BLaER1 (cell line): ENCODE results near the gene SCT.

ENCODE experiments used
- H3K27ac ChIP-seq: shearing (Covaris generic); formaldehyde crosslinking; 2 replicates; pipeline ENCODE4 v1.8.1; 2022
- H3K27me3 ChIP-seq: shearing (Covaris generic); formaldehyde crosslinking; 2 replicates; pipeline ENCODE4 v1.8.1; 2022
- H3K36me3 ChIP-seq: shearing (Covaris generic); formaldehyde crosslinking; 2 replicates; pipeline ENCODE4 v1.8.1; 2022
- H3K4me1 ChIP-seq: shearing (Covaris generic); formaldehyde crosslinking; 2 replicates; pipeline ENCODE4 v1.8.1; 2022
- H3K4me2 ChIP-seq: shearing (Covaris generic); formaldehyde crosslinking; 2 replicates; pipeline ENCODE4 v1.8.1; 2022
- H3K4me3 ChIP-seq: shearing (Covaris generic); formaldehyde crosslinking; 2 replicates; pipeline ENCODE4 v1.8.1; 2022
- H3K9ac ChIP-seq: shearing (Covaris generic); formaldehyde crosslinking; 2 replicates; pipeline ENCODE4 v1.8.1; 2022
- H3K9me3 ChIP-seq: shearing (Covaris generic); formaldehyde crosslinking; 2 replicates; pipeline ENCODE4 v1.8.1; 2022
- H4K20me1 ChIP-seq: shearing (Covaris generic); formaldehyde crosslinking; 2 replicates; pipeline ENCODE4 v1.8.1; 2022
- Cebpa-rat ChIP-seq: shearing (Covaris generic); IDR thresholded peaks from 2 replicates; pipeline ENCODE4 v1.8.1; 2022

Gene SCT

GRCh38 chr11:636511-637332 is 9.7 kb upstream of the SCT start, which contains the start of gene DRD4:
TSS of gene DRD4 (plus strand) at chr11:637269. CDS start at chr11:637305, 36 bp downstream.
- Histone ChIP-seq H3K36me3 (peaks cover 27% of the 10 kb centered on the region), H3K27me3 (peaks cover 57% of the 10 kb centered on the region), H3K27ac (no peak within 1 kb of the TSS), H3K4me1 (peaks cover 47% of the 10 kb centered on the region), H3K9me3 (no peaks in the 10 kb centered on the region), H3K9ac (no peak within 1 kb of the TSS), H3K4me3 (no peak within 1 kb of the TSS), H4K20me1 (peaks cover 86% of the 10 kb centered on the region), H3K4me2 (no peak within 1 kb of the TSS)
- no peak for TF ChIP-seq Cebpa-rat

GRCh38 chr11:635945-636510 is 9.0 kb upstream of the SCT start:
- TF ChIP-seq Cebpa-rat, result no peak
- Histone ChIP-seq H3K4me3 (no peak overlapping the region), H3K4me2 (no peak overlapping the region), H3K27ac (no peak overlapping the region), H3K4me1 (peaks cover 40% of the 10 kb centered on the region), H4K20me1 (peaks cover 79% of the 10 kb centered on the region), H3K9ac (no peak overlapping the region), H3K9me3 (no peaks in the 10 kb centered on the region), H3K36me3 (peaks cover 20% of the 10 kb centered on the region), H3K27me3 (peaks cover 50% of the 10 kb centered on the region)

- no peak overlapping the region for H3K9ac ChIP-seq
- no peaks in the 10 kb centered on the region for H3K36me3 ChIP-seq
- H3K4me3 ChIP-seq, result no peak overlapping the region
- H3K27ac ChIP-seq, result no peak overlapping the region
- H3K4me2 ChIP-seq, result 0 out of 2 replicates have a peak overlapping the region, but pooled peaks have one; percentile 80
- peaks cover 56% of the 10 kb centered on the region for H3K4me1 ChIP-seq
- TF ChIP-seq Cebpa-rat, result no peak
- H3K9me3 ChIP-seq, result peaks cover 5% of the 10 kb centered on the region; the same call in 1 of the 2 replicates
- peaks cover 63% of the 10 kb centered on the region for H4K20me1 ChIP-seq
- peaks cover 36% of the 10 kb centered on the region for H3K27me3 ChIP-seq
Measured at GRCh38 chr11:630871-631270, 3.9 kb upstream of the SCT start.

- Histone ChIP-seq H3K36me3 (no peaks in the 10 kb centered on the region), H3K27ac (peak overlapping the region; percentile 53; the same call in 1 of the 2 replicates), H3K4me3 (peak overlapping the region; percentile 47; the same call in 1 of the 2 replicates), H4K20me1 (peaks cover 64% of the 10 kb centered on the region), H3K9ac (peak overlapping the region; percentile 5; the same call in 1 of the 2 replicates), H3K4me2 (peak overlapping the region; percentile 80), H3K9me3 (peaks cover 5% of the 10 kb centered on the region; the same call in 1 of the 2 replicates), H3K27me3 (peaks cover 46% of the 10 kb centered on the region), H3K4me1 (peaks cover 57% of the 10 kb centered on the region)
- TF ChIP-seq Cebpa-rat, result no peak
Measured at GRCh38 chr11:629237-629583, 2.2 kb upstream of the SCT start.

GRCh38 chr11:628056-628455 is 1.1 kb upstream of the SCT start:
- peaks cover 46% of the 10 kb centered on the region for H3K27me3 ChIP-seq
- H3K4me3 ChIP-seq, result peak overlapping the region; percentile 59
- H3K36me3 ChIP-seq, result no peaks in the 10 kb centered on the region
- H3K9me3 ChIP-seq, result peaks cover 5% of the 10 kb centered on the region; the same call in 1 of the 2 replicates
- peaks cover 60% of the 10 kb centered on the region for H4K20me1 ChIP-seq
- no peak for TF ChIP-seq Cebpa-rat
- H3K4me2 ChIP-seq, result peak overlapping the region; percentile 80
- H3K4me1 ChIP-seq, result peaks cover 45% of the 10 kb centered on the region
- 0 out of 2 replicates have a peak overlapping the region, but pooled peaks have one; percentile 5 for H3K27ac ChIP-seq
- peak overlapping the region; percentile 2; the same call in 1 of the 2 replicates for H3K9ac ChIP-seq

GRCh38 chr11:627308-627576 is 261 bp upstream of the SCT start:
- no peak overlapping the region for H3K4me3 ChIP-seq

GRCh38 chr11:625636-626268 is 1.2 kb downstream of the SCT start:
- no peak for TF ChIP-seq Cebpa-rat
- Histone ChIP-seq H4K20me1 (peaks cover 52% of the 10 kb centered on the region), H3K9ac (no peak overlapping the region), H3K4me3 (no peak overlapping the region), H3K4me1 (peaks cover 43% of the 10 kb centered on the region), H3K27me3 (peaks cover 46% of the 10 kb centered on the region), H3K4me2 (peak overlapping the region; percentile 34; the same call in 1 of the 2 replicates), H3K36me3 (no peaks in the 10 kb centered on the region), H3K9me3 (peaks cover 5% of the 10 kb centered on the region; the same call in 1 of the 2 replicates), H3K27ac (no peak overlapping the region)

More at GRCh38 chr11:627308-627576, 261 bp upstream of the SCT start:
- peaks cover 5% of the 10 kb centered on the region; the same call in 1 of the 2 replicates for H3K9me3 ChIP-seq
- no peak overlapping the region for H3K4me2 ChIP-seq
- no peak overlapping the region for H3K27ac ChIP-seq
- peaks cover 43% of the 10 kb centered on the region for H3K4me1 ChIP-seq
- peaks cover 46% of the 10 kb centered on the region for H3K27me3 ChIP-seq
- H3K36me3 ChIP-seq, result no peaks in the 10 kb centered on the region
- no peak for TF ChIP-seq Cebpa-rat
- H3K9ac ChIP-seq, result no peak overlapping the region
- peaks cover 52% of the 10 kb centered on the region for H4K20me1 ChIP-seq

- H3K4me3 ChIP-seq, result no peak within 1 kb of the TSS
Measured at GRCh38 chr11:624705-625635, 2.0 kb downstream of the SCT start, which contains the start of gene CDHR5. TSS of gene CDHR5 (minus strand) at chr11:624955. CDS start at chr11:624902, 53 bp downstream.

More at GRCh38 chr11:624705-625635, 2.0 kb downstream of the SCT start, which contains the start of gene CDHR5:
- peaks cover 47% of the 10 kb centered on the region for H4K20me1 ChIP-seq
- H3K9ac ChIP-seq, result no peak within 1 kb of the TSS
- H3K36me3 ChIP-seq, result no peaks in the 10 kb centered on the region
- H3K27ac ChIP-seq, result no peak within 1 kb of the TSS
- peaks cover 5% of the 10 kb centered on the region; the same call in 1 of the 2 replicates for H3K9me3 ChIP-seq
- peaks cover 43% of the 10 kb centered on the region for H3K27me3 ChIP-seq
- H3K4me2 ChIP-seq, result peak within 1 kb of the TSS; percentile 34; the same call in 1 of the 2 replicates
- H3K4me1 ChIP-seq, result peaks cover 36% of the 10 kb centered on the region
- no peak for TF ChIP-seq Cebpa-rat
